AG09309 (cell line): ENCODE results near the gene PNPLA7.
A peak's percentile ranks its signal among the peaks of the same experiment; 100 is the strongest.

Source experiments
- DNase-seq: peaks from one replicate; pipeline ENCODE4 v3.0.0-alpha.2; 2010; ENCODE audit warnings: low read depth
- H3K4me3 ChIP-seq: 2 replicates; pipeline ENCODE4 v1.5.1; 2011; ENCODE audit warnings: mild to moderate bottlenecking, low read depth, low read length, moderate library complexity; ENCODE audit not compliant: control insufficient read depth
- CTCF ChIP-seq: IDR thresholded peaks from 2 replicates; pipeline ENCODE4 v1.5.1; 2011; ENCODE audit warnings: mild to moderate bottlenecking, low read depth, low read length, inconsistent platforms; ENCODE audit not compliant: insufficient read depth, control insufficient read depth; ENCODE audit errors: missing control alignments

PNPLA7 gene

GRCh38 chr9:137582286-137582860, 32.2 kb upstream of the PNPLA7 start:
- no peak for TF ChIP-seq CTCF
- DNase-seq, result no peak
- no peak overlapping the region for H3K4me3 ChIP-seq

GRCh38 chr9:137581361-137582285, 31.4 kb upstream of the PNPLA7 start:
- TF ChIP-seq CTCF, result no peak
- H3K4me3 ChIP-seq, result no peak overlapping the region
- no peak for DNase-seq

- no peak for DNase-seq
- H3K4me3 ChIP-seq, result no peak overlapping the region
- no peak for TF ChIP-seq CTCF
Observed at GRCh38 chr9:137580954-137581322, 30.7 kb upstream of the PNPLA7 start.

GRCh38 chr9:137580209-137580953, 30.2 kb upstream of the PNPLA7 start:
- TF ChIP-seq CTCF, result no peak
- no peak for DNase-seq
- H3K4me3 ChIP-seq, result no peak overlapping the region

GRCh38 chr9:137579259-137579604, 29.0 kb upstream of the PNPLA7 start:
- no peak for DNase-seq
- H3K4me3 ChIP-seq, result peak overlapping the region; percentile 35
- TF ChIP-seq CTCF, result no peak

- peak; percentile 85 for TF ChIP-seq CTCF
- H3K4me3 ChIP-seq, result peak within 1 kb of the TSS; percentile 65
- DNase-seq, result peak; percentile 45
Observed at GRCh38 chr9:137578518-137579258, 28.5 kb upstream of the PNPLA7 start, which contains the start of gene DPH7. DPH7 (minus strand) TSS chr9:137578925; CDS start chr9:137578777, 148 bp downstream.
